Left kidney (tissue), 8 donors: ENCODE data around the gene SKIC3. TPM values are rescaled to one million over a fixed set of nuclear protein-coding genes. Genes with fewer than 3 reads are reported as not detected.

Source experiments
- DNase-seq: peaks from one replicate; pipeline ENCODE4 v3.0.0-alpha.2; 2013
- long read RNA-seq, 8 donors: transcript quantifications; one replicate each; lab custom pipeline, GENCODE V29; 2026
- polyA plus RNA-seq: library from polyadenylated mRNA; unstranded; fragments of 120-200 nt; gene quantifications from one replicate; pipeline ENCODE4 v1.2.1, GENCODE V29; 2013; ENCODE audit not compliant: insufficient read length

SKIC3 gene
- 114 TPM for polyA plus RNA-seq
- long read RNA-seq, donor 1, partial matches to known transcripts: 6 of 6 reads
- long read RNA-seq, donor 1, other reads (novel, unspliced or antisense): 0 of 6 reads
- long read RNA-seq, donor 2, partial matches to known transcripts: 8 of 10 reads
- long read RNA-seq, donor 2, other reads (novel, unspliced or antisense): 0 of 10 reads
- long read RNA-seq, donor 3, full-length matches to known transcripts: 2 of 18 reads
- long read RNA-seq, donor 3, partial matches to known transcripts: 16 of 18 reads
- long read RNA-seq, donor 3, other reads (novel, unspliced or antisense): 0 of 18 reads
- long read RNA-seq, donor 4: 0 reads
- long read RNA-seq, donor 5, full-length matches to known transcripts: 3 of 17 reads
- long read RNA-seq, donor 5, partial matches to known transcripts: 14 of 17 reads
- long read RNA-seq, donor 5, other reads (novel, unspliced or antisense): 0 of 17 reads
- long read RNA-seq, donor 6, partial matches to known transcripts: 5 of 7 reads
- long read RNA-seq, donor 6, other reads (novel, unspliced or antisense): 0 of 7 reads
- long read RNA-seq, donor 7, full-length matches to known transcripts: 3 of 48 reads
- long read RNA-seq, donor 7, partial matches to known transcripts: 45 of 48 reads
- long read RNA-seq, donor 7, other reads (novel, unspliced or antisense): 0 of 48 reads
- long read RNA-seq, donor 8, full-length matches to known transcripts: 3 of 13 reads
- long read RNA-seq, donor 8, partial matches to known transcripts: 10 of 13 reads
- long read RNA-seq, donor 8, other reads (novel, unspliced or antisense): 0 of 13 reads

GRCh38 chr5:95554647-95555548 is at the start of gene SKIC3, which contains the start of gene ARSK:
Gene SKIC3, minus strand, starts transcription at chr5:95554977. Its CDS starts 7,827 bp downstream, at chr5:95547150.
Gene ARSK, plus strand, starts transcription at chr5:95555101. Its CDS starts 178 bp downstream, at chr5:95555279.
- DNase-seq: peak; percentile 99

GRCh38 chr5:95600557-95600956 is 45.8 kb upstream of the SKIC3 start:
- DNase-seq: no peak

GRCh38 chr5:95599252-95599651 is 44.5 kb upstream of the SKIC3 start:
- DNase-seq: no peak

GRCh38 chr5:95595289-95595931 is 40.6 kb upstream of the SKIC3 start:
- no peak for DNase-seq

- DNase-seq: no peak
These were observed 36.7 kb upstream of the SKIC3 start for GRCh38 chr5:95591490-95591901.

- no peak for DNase-seq
These were observed 36.1 kb upstream of the SKIC3 start for GRCh38 chr5:95590880-95591279.

GRCh38 chr5:95583992-95584391 is 29.2 kb upstream of the SKIC3 start:
- DNase-seq: no peak

- no peak for DNase-seq
These were observed 26.8 kb upstream of the SKIC3 start for GRCh38 chr5:95581576-95581975.

GRCh38 chr5:95572016-95572415 is 17.2 kb upstream of the SKIC3 start:
- DNase-seq: no peak

GRCh38 chr5:95565280-95565920 is 10.6 kb upstream of the SKIC3 start:
- DNase-seq: no peak

- no peak for DNase-seq
These were observed 9.7 kb upstream of the SKIC3 start for GRCh38 chr5:95564450-95564849.

GRCh38 chr5:95563367-95563766 is 8.6 kb upstream of the SKIC3 start:
- no peak for DNase-seq

GRCh38 chr5:95562282-95562681 is 7.5 kb upstream of the SKIC3 start:
- DNase-seq: no peak

GRCh38 chr5:95557841-95558240 is 3.1 kb upstream of the SKIC3 start:
- no peak for DNase-seq

GRCh38 chr5:95555553-95555952 is 776 bp upstream of the SKIC3 start:
- no peak for DNase-seq

- DNase-seq: peak; percentile 0
These were observed 488 bp downstream of the SKIC3 start for GRCh38 chr5:95554331-95554646.

GRCh38 chr5:95549030-95549429 is 5.7 kb downstream of the SKIC3 start:
- DNase-seq: no peak

GRCh38 chr5:95543017-95543705 is 11.6 kb downstream of the SKIC3 start:
- DNase-seq: peak; percentile 49

- no peak for DNase-seq
These were observed 17.3 kb downstream of the SKIC3 start for GRCh38 chr5:95537501-95537900.

- DNase-seq: no peak
These were observed 21.0 kb downstream of the SKIC3 start for GRCh38 chr5:95533761-95534160.

GRCh38 chr5:95533106-95533505 is 21.7 kb downstream of the SKIC3 start:
- no peak for DNase-seq
